Measurements from ENCODE around the gene C16orf86.

Gene C16orf86

DNA sequence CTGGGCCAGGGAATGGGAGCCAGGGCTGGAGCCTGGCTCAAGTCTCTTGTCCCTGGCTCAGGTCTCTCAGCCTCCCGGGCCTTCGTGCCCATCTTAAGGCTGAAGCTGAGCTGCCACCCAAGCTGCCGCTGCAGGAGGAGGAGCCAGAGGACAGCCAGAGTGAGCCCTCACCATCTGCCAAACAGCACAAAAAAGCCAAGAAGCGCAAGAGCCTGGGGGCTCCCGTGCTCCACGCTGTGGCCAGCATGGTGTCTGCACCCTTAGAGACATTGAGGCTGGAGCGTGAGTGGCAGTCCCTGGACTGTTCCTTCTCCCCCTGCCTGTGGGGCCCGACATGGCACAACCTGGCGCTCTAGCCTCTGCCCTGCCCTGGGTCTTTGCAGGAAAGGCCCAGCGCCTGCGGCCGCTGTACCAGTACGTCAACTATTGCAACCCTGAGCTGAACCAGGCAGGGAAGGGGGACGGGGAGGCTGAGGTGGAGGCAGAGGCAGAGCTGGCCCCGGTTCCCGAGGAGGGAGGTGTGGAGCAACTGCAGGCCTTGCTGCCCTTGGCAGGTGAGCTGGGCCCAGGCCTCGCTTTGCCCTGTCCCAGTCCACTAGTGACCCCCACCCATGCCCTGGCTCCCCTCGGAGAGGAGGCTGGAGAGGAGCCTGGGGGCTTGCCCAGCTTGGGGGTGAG is 1.3 kb downstream of the C16orf86 start:
- Mint-ChIP-seq H3K4me1 (peaks cover 43 to 55% of the 10 kb centered on the region in 2 donors), H3K27ac (peak overlapping the region; percentile 90), H3K9me3 (no peaks in the 10 kb centered on the region), H3K27me3 (no peaks in the 10 kb centered on the region), H3K4me3 (peak overlapping the region; percentile 97 to 100), H3K36me3 (peaks cover 7 to 14% of the 10 kb centered on the region in 2 donors)
- DNase-seq = peak; percentile 80
- ATAC-seq (replicated peaks) = peak; percentile 81 to 84

DNA sequence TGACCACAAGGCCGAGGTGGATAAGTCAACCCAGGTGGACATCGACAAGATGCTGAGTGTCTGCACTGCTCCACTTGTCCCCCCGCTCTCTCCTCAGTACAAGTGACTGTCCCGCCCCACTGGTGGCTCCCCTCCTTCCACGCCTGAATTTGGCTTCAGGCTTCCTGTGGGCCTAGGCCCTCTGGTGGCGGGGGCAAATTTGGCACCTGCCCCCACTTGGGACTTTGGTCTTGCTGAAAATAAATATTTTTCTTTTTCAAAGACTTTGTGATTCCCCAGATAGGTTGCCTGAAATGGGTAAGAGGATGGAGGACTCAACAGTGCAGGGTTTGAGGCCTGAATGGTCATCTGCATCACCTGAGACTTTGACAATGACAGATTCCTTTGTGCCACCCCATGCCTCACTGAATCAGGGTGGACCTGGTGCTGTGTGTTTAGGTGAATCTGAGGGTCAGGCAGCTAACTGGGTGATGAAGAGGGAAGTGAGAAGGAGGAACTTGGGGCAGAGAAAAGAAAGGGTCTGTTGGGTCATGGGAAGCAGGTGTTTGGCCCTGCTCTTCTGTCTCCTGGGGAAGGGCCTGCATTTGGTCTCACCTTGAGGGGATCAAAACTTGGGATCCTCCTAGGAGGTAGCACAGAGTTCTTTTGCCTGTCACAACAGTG is 2.0 kb downstream of the C16orf86 start:
- Mint-ChIP-seq H3K9me3 (no peaks in the 10 kb centered on the region), H3K36me3 (peaks cover 7 to 14% of the 10 kb centered on the region in 2 donors), H3K4me1 (peaks cover 41 to 60% of the 10 kb centered on the region in 2 donors), H3K27me3 (no peaks in the 10 kb centered on the region), H3K27ac (peak overlapping the region; percentile 65), H3K4me3 (no peak overlapping the region)
- ATAC-seq (replicated peaks) = peak; percentile 24 to 27
- DNase-seq = no peak

GRCh38 chr16:67669499-67670101 is 3.0 kb downstream of the C16orf86 start:
- H3K27me3 Mint-ChIP-seq = no peaks in the 10 kb centered on the region
- H3K36me3 Mint-ChIP-seq = peaks cover 3 to 14% of the 10 kb centered on the region in 2 donors
- no peak overlapping the region for H3K4me3 Mint-ChIP-seq
- H3K27ac Mint-ChIP-seq = peak overlapping the region; percentile 57
- ATAC-seq (replicated peaks) (no peak), DNase-seq (no peak)
- peaks cover 44 to 63% of the 10 kb centered on the region in 2 donors for H3K4me1 Mint-ChIP-seq
- H3K9me3 Mint-ChIP-seq = no peaks in the 10 kb centered on the region

GRCh38 chr16:67672306-67672705 is 5.7 kb downstream of the C16orf86 start:
- peaks cover 4 to 22% of the 10 kb centered on the region in 2 donors for H3K36me3 Mint-ChIP-seq
- H3K27me3 Mint-ChIP-seq = no peaks in the 10 kb centered on the region
- no peaks in the 10 kb centered on the region for H3K9me3 Mint-ChIP-seq
- ATAC-seq (replicated peaks) (no peak), DNase-seq (no peak)
- H3K4me3 Mint-ChIP-seq = no peak overlapping the region
- peaks cover 41 to 61% of the 10 kb centered on the region in 2 donors for H3K4me1 Mint-ChIP-seq
- H3K27ac Mint-ChIP-seq = peak overlapping the region; percentile 26

DNA sequence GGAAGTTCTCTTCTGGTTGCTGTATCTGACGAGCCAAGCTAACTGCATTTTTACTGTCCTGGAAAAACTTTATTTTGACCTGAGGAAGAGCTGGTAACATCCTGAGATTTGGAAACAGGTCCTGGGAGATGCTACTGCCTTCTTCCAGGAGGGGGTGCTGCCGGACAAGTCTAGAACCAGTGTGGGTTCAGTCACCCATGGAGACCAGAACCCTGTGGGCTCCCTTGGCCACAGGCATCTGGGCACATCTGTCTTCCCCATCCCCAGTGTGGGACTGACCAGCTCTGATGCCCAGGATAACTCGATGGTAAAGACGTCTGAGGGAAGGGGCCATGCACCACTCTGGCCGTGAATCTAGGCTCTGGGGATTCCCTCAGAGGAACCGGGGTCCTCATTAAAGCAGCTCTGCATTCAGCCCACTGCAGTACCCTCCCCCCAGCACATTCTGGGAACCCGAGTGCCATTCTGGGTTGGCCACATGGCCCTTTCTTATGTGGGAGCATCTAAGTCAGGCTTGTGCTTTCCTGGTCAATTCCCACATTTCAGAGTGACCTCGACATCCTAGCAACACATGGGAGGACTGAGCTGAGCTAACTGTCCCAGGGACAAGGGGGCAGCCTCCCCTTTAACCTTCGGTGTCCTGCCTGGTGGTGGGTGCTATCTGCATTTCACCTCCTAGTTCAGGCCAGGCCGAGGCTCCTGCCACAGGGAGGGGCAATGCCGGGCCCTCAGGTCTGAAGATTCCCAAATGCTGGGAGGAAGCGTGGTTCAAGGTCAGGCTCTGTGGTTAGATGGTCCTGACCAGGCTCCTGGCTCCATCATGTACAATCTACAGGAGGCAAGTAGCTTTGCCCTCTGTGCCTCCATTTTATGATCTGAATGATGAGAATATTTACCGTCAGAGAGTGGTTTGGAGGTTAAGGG is 6.4 kb downstream of the C16orf86 start:
- peaks cover 6 to 27% of the 10 kb centered on the region in 2 donors for H3K36me3 Mint-ChIP-seq
- peaks cover 37 to 54% of the 10 kb centered on the region in 2 donors for H3K4me1 Mint-ChIP-seq
- no peak overlapping the region for H3K4me3 Mint-ChIP-seq
- DNase-seq (no peak), ATAC-seq (replicated peaks) (peak; percentile 33 to 49)
- no peaks in the 10 kb centered on the region for H3K9me3 Mint-ChIP-seq
- H3K27me3 Mint-ChIP-seq = no peaks in the 10 kb centered on the region
- H3K27ac Mint-ChIP-seq = peak overlapping the region; percentile 9

GRCh38 chr16:67673712-67674580 is 7.3 kb downstream of the C16orf86 start:
- DNase-seq (no peak), ATAC-seq (replicated peaks) (no peak)
- Mint-ChIP-seq H3K27ac (peak overlapping the region; percentile 91), H3K4me1 (peaks cover 30 to 45% of the 10 kb centered on the region in 2 donors), H3K36me3 (peaks cover 6 to 27% of the 10 kb centered on the region in 2 donors), H3K27me3 (no peaks in the 10 kb centered on the region), H3K9me3 (no peaks in the 10 kb centered on the region), H3K4me3 (no peak overlapping the region)

GRCh38 chr16:67674851-67675578 is 8.4 kb downstream of the C16orf86 start:
- no peaks in the 10 kb centered on the region for H3K27me3 Mint-ChIP-seq
- H3K36me3 Mint-ChIP-seq = peaks cover 8 to 27% of the 10 kb centered on the region in 2 donors
- no peaks in the 10 kb centered on the region for H3K9me3 Mint-ChIP-seq
- peak overlapping the region; percentile 33 for H3K27ac Mint-ChIP-seq
- DNase-seq (no peak), ATAC-seq (replicated peaks) (no peak)
- H3K4me3 Mint-ChIP-seq = no peak overlapping the region
- peaks cover 20 to 34% of the 10 kb centered on the region in 2 donors for H3K4me1 Mint-ChIP-seq

- H3K9me3 Mint-ChIP-seq = no peaks in the 10 kb centered on the region
- peaks cover 20 to 33% of the 10 kb centered on the region in 2 donors for H3K4me1 Mint-ChIP-seq
- H3K36me3 Mint-ChIP-seq = peaks cover 8 to 31% of the 10 kb centered on the region in 2 donors
- DNase-seq = no peak
- no peak overlapping the region for H3K4me3 Mint-ChIP-seq
- H3K27me3 Mint-ChIP-seq = no peaks in the 10 kb centered on the region
- no peak overlapping the region for H3K27ac Mint-ChIP-seq
- ATAC-seq (replicated peaks) = no peak
Measured at GRCh38 chr16:67675579-67675935, 8.9 kb downstream of the C16orf86 start.

GRCh38 chr16:67675999-67676398 is 9.4 kb downstream of the C16orf86 start:
- no peak overlapping the region for H3K4me3 Mint-ChIP-seq
- ATAC-seq (replicated peaks) (no peak), DNase-seq (no peak)
- H3K9me3 Mint-ChIP-seq = no peaks in the 10 kb centered on the region
- peaks cover 20 to 33% of the 10 kb centered on the region in 2 donors for H3K4me1 Mint-ChIP-seq
- H3K36me3 Mint-ChIP-seq = peaks cover 8 to 32% of the 10 kb centered on the region in 2 donors
- H3K27me3 Mint-ChIP-seq = no peaks in the 10 kb centered on the region
- no peak overlapping the region for H3K27ac Mint-ChIP-seq

GRCh38 chr16:67676516-67676915 is 9.9 kb downstream of the C16orf86 start:
- DNase-seq (no peak), ATAC-seq (replicated peaks) (no peak)
- peaks cover 20 to 33% of the 10 kb centered on the region in 2 donors for H3K4me1 Mint-ChIP-seq
- no peaks in the 10 kb centered on the region for H3K27me3 Mint-ChIP-seq
- H3K4me3 Mint-ChIP-seq = no peak overlapping the region
- no peak overlapping the region for H3K27ac Mint-ChIP-seq
- no peaks in the 10 kb centered on the region for H3K9me3 Mint-ChIP-seq
- H3K36me3 Mint-ChIP-seq = peaks cover 10 to 32% of the 10 kb centered on the region in 2 donors

- Mint-ChIP-seq H3K4me3 (no peak overlapping the region), H3K9me3 (no peaks in the 10 kb centered on the region), H3K27ac (no peak overlapping the region), H3K4me1 (peaks cover 20 to 33% of the 10 kb centered on the region in 2 donors), H3K36me3 (peaks cover 10 to 35% of the 10 kb centered on the region in 2 donors), H3K27me3 (no peaks in the 10 kb centered on the region)
- ATAC-seq (replicated peaks) (no peak), DNase-seq (no peak)
Measured at GRCh38 chr16:67676939-67677338, 10.3 kb downstream of the C16orf86 start.

- Mint-ChIP-seq H3K36me3 (peaks cover 12 to 39% of the 10 kb centered on the region in 2 donors), H3K9me3 (no peaks in the 10 kb centered on the region), H3K4me3 (no peak overlapping the region), H3K27me3 (no peaks in the 10 kb centered on the region), H3K4me1 (peaks cover 14 to 27% of the 10 kb centered on the region in 2 donors), H3K27ac (no peak overlapping the region)
- DNase-seq = no peak
- no peak for ATAC-seq (replicated peaks)
Measured at GRCh38 chr16:67677712-67678111, 11.1 kb downstream of the C16orf86 start.
